SK-N-SH treated with all-trans-retinoic acid at 6 μM for 48 hours (cell line): ENCODE results near the gene GPATCH2.

Experiments used
- ARNTL ChIP-seq: fragments of 450-650 bp; formaldehyde crosslinking; IDR thresholded peaks from 2 replicates; pipeline ENCODE4 v1.5.0; 2020; ENCODE audit warnings: low read depth, mild to moderate bottlenecking, moderate library complexity, borderline replicate concordance
- BACH2 ChIP-seq: fragments of 250-450 bp; sonication (Bioruptor Pico); IDR thresholded peaks from 2 replicates; pipeline ENCODE4 v1.9.0; 2021; ENCODE audit warnings: mild to moderate bottlenecking, borderline replicate concordance
- CSDC2 ChIP-seq: fragments of 250-450 bp; sonication (Bioruptor Pico); IDR thresholded peaks from 2 replicates; pipeline ENCODE4 v1.5.0; 2020; ENCODE audit warnings: mild to moderate bottlenecking, moderate library complexity
- ESRRG ChIP-seq: fragments of 250-450 bp; sonication (Bioruptor Pico); IDR thresholded peaks from 2 replicates; pipeline ENCODE4 v1.6.1; 2021; ENCODE audit warnings: mild to moderate bottlenecking
- GLIS3 ChIP-seq: fragments of 250-450 bp; sonication (Bioruptor Pico); IDR thresholded peaks from 2 replicates; pipeline ENCODE4 v1.5.0; 2020; ENCODE audit warnings: mild to moderate bottlenecking, moderate library complexity
- ISL1 ChIP-seq: fragments of 250-450 bp; sonication (Bioruptor Pico); IDR thresholded peaks from 2 replicates; pipeline ENCODE4 v2.1.2; 2022; ENCODE audit warnings: mild to moderate bottlenecking, moderate library complexity
- OSR1 ChIP-seq: fragments of 250-450 bp; sonication (Bioruptor Pico); IDR thresholded peaks from 2 replicates; pipeline ENCODE4 v1.8.0; 2022; ENCODE audit warnings: moderate library complexity, mild to moderate bottlenecking, inconsistent platforms
- PPARA ChIP-seq: fragments of 250-450 bp; sonication (Bioruptor Pico); IDR thresholded peaks from 2 replicates; pipeline ENCODE4 v1.5.0; 2020; ENCODE audit warnings: mild to moderate bottlenecking, borderline replicate concordance
- RARB ChIP-seq: fragments of 250-450 bp; sonication (Bioruptor Pico); IDR thresholded peaks from 2 replicates; pipeline ENCODE4 v1.8.0; 2021; ENCODE audit warnings: mild to moderate bottlenecking, moderate library complexity
- ZFP3 ChIP-seq: fragments of 250-450 bp; sonication (Bioruptor Pico); IDR thresholded peaks from 2 replicates; pipeline ENCODE4 v1.5.0; 2020; ENCODE audit warnings: mild to moderate bottlenecking, moderate library complexity
- ZNF70 ChIP-seq: fragments of 450-650 bp; formaldehyde crosslinking; IDR thresholded peaks from 2 replicates; pipeline ENCODE4 v1.5.0; 2020; ENCODE audit warnings: mild to moderate bottlenecking, moderate library complexity
- ZNF8 ChIP-seq: fragments of 450-650 bp; formaldehyde crosslinking; IDR thresholded peaks from 2 replicates; pipeline ENCODE4 v1.5.0; 2020; ENCODE audit warnings: mild to moderate bottlenecking, moderate library complexity
- TF ChIP-seq, protein P1 (sequence below): fragments of 250-450 bp; sonication (Bioruptor Pico); IDR thresholded peaks from 2 replicates; pipeline ENCODE4 v1.8.0; 2021; ENCODE audit warnings: low read depth, mild to moderate bottlenecking, moderate library complexity, borderline replicate concordance
- TF ChIP-seq, protein P2 (sequence below): fragments of 250-450 bp; sonication (Bioruptor Pico); IDR thresholded peaks from 2 replicates; pipeline ENCODE4 v1.8.0; 2020; ENCODE audit warnings: mild to moderate bottlenecking, moderate library complexity, borderline replicate concordance

DNA sequence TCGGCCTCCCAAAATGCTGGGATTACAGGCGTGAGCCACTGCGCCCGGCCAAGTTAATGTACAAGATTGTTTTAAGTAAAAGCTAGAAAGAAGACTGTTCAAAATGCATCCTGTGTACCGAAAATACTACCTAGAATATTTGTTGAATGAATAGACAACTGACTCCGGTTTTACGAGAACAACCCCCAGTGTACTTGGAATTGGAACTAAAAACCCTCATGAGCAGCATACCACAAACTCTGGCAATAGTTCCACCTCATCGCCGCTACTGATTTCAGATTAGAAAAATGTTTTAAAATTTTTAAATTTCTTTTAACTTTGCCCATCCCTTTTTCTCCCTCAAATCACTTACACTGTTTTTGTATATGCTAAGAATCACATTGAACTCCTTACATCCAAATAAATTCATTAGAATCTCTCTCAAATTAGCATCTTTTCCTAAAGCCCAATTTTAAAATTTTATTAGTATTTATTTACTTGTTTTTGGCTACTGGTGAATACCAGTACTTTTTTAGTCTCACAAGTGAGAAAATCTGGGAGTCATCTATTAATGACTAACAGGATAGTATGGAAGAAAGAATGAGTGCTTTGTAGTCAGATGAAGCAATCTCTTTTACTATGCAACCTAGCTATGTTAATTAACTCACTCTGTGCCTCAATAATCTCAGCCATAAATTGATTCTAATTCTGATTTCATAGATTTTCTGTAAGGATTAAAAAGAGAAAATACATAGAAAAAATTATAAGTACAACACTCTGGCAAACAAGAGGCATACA lies 95.1 kb downstream of the GPATCH2 start:
- TF ChIP-seq ARNTL (no peak), CSDC2 (CRISPR knock-in tag) (no peak), RARB (CRISPR knock-in tag) (no peak), ZFP3 (CRISPR knock-in tag) (no peak), ISL1 (CRISPR knock-in tag) (no peak), GLIS3 (no peak), OSR1 (CRISPR knock-in tag) (no peak), PPARA (CRISPR knock-in tag) (no peak), ZNF70 (CRISPR knock-in tag) (no peak), BACH2 (CRISPR knock-in tag) (no peak), ZNF8 (CRISPR knock-in tag) (no peak), ESRRG (CRISPR knock-in tag) (no peak)
- TF ChIP-seq, protein P1, sequence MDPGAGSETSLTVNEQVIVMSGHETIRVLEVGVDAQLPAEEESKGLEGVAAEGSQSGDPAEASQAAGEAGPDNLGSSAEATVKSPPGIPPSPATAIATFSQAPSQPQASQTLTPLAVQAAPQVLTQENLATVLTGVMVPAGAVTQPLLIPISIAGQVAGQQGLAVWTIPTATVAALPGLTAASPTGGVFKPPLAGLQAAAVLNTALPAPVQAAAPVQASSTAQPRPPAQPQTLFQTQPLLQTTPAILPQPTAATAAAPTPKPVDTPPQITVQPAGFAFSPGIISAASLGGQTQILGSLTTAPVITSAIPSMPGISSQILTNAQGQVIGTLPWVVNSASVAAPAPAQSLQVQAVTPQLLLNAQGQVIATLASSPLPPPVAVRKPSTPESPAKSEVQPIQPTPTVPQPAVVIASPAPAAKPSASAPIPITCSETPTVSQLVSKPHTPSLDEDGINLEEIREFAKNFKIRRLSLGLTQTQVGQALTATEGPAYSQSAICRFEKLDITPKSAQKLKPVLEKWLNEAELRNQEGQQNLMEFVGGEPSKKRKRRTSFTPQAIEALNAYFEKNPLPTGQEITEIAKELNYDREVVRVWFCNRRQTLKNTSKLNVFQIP (CRISPR knock-in tag), result no peak
- TF ChIP-seq, protein P2, sequence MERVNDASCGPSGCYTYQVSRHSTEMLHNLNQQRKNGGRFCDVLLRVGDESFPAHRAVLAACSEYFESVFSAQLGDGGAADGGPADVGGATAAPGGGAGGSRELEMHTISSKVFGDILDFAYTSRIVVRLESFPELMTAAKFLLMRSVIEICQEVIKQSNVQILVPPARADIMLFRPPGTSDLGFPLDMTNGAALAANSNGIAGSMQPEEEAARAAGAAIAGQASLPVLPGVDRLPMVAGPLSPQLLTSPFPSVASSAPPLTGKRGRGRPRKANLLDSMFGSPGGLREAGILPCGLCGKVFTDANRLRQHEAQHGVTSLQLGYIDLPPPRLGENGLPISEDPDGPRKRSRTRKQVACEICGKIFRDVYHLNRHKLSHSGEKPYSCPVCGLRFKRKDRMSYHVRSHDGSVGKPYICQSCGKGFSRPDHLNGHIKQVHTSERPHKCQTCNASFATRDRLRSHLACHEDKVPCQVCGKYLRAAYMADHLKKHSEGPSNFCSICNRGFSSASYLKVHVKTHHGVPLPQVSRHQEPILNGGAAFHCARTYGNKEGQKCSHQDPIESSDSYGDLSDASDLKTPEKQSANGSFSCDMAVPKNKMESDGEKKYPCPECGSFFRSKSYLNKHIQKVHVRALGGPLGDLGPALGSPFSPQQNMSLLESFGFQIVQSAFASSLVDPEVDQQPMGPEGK, result no peak
